Measurements from ENCODE around the gene PRDM16.

Gene PRDM16

DNA sequence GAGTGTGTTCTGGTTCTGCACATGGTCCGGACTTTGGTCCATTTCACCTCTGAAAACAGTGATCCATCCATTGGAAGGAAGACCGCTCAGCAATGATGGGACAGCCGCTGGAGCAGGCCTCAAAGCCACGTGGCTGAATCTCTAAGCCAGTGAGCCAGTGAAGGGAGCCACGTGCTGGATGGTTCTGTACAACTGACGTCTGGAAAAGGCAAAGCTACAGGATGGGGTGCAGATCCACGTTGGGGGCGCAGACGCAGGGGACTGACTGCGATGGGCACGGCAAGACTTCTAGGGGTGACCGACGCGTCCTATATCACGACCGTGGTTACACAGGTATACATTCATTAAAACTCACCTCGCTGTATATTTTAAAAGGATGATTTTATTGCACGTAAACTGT is 375.3 kb downstream of the PRDM16 start:
- DNase-seq = no peak

GRCh38 chr1:3444736-3445135 is 375.7 kb downstream of the PRDM16 start:
- DNase-seq = no peak

GRCh38 chr1:3450202-3450863 is 381.3 kb downstream of the PRDM16 start:
- no peak for DNase-seq

GRCh38 chr1:3450983-3451382 is 382.0 kb downstream of the PRDM16 start:
- no peak for DNase-seq

DNA sequence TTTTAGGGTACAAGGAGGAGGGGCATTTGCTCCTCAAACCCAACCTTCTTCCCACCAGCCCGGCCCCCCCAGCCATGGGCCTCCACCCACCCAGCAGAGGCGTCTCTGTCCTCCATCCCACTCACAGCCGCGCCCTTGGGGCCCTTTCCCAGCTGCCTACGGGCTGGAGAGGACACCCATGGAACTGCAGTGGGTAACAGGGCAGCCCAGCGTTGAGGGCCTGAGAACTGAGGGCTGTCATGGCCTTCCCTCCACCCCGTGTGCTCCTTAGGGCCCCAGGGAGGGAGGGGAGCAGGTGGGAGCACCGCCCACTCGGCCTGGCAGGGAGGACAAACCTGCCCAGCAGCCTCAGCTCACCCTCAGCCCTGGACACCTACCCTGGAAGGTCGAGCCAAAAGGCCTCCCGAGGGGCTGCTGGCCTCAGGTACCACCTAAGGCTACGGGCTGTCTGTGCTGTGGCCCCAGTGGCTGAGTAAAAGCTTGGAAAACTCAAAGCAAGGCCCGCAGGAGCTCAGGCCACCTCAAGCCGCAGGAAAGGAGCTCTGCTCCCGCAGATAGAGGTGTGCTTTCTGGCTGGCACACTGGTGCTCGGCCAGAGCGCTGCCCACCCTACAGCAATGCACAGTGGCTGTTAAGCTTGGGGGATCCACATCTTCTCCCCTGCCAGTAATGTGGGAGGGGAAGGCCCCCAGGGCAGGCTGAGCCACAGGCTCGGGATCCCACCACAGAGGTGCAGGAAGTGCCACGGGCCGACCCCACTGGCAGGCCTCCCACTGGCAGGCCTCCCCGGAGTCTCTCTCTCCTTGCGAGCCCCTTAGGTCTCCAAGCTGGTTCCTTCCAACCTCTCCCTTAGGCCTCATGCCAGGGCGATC is 383.2 kb downstream of the PRDM16 start:
- DNase-seq = no peak

DNA sequence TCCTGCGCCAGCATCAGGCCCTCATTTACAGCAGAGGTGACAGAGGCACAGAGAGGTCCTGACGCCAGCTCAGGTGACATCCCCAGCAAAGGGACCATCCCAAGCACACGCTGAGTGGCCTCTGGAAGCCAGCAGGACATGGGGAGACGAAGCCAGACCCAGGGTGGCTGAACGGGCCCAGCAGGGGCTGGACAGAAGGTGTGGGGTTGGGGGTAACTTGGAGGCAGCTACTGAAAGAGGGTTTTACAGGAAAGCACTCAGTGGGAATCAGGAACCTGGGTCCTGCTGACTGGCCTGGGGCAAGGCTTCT is 383.8 kb downstream of the PRDM16 start:
- DNase-seq = no peak

- DNase-seq = peak; percentile 74
Measured at GRCh38 chr1:3453203-3453761, 384.3 kb downstream of the PRDM16 start.

GRCh38 chr1:3453891-3454810 is 385.1 kb downstream of the PRDM16 start, which contains the start of gene ARHGEF16:
ARHGEF16 (plus strand) TSS chr1:3454665; CDS start chr1:3463085, 8,420 bp downstream.
- DNase-seq = peak; percentile 42

DNA sequence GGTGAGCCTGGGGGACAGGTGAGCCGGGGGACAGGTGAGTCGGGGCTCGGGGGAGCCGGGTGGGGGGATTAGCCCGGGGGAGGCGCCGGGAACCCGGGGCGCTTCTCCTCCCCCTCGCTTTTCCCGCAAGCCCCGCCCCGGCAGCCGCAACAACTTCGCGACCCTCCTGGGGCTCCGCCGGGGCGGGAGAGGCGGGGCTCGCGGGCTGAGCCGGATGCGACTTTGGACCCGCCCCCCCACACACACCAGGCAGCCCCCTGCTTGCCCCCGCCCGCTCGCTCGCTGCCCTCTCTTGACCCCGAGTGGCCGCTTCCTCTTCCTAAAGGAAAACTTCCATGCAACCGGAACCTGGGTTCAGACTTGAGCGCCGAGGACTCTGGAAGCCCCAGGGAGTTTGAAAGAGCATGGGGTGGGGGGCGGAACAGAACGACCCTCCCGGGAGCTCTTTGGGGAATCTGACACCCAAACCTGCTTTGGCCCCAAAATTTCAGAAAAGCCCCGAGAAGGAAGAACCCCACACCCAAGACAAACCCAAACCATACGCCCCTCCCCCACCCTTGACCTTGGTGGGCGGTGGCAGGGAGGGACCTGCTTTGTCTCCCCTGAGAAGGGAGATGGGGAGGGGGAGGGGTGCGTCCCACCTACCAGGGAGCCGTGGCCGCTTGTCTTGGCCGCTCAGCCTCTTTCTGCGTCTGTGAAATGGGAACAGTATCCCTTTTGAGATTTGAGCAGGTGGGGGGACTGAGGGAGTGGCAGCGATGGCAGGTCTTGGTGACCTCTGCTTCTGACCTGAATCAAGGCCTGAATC is 386.0 kb downstream of the PRDM16 start:
- DNase-seq = peak; percentile 20

DNA sequence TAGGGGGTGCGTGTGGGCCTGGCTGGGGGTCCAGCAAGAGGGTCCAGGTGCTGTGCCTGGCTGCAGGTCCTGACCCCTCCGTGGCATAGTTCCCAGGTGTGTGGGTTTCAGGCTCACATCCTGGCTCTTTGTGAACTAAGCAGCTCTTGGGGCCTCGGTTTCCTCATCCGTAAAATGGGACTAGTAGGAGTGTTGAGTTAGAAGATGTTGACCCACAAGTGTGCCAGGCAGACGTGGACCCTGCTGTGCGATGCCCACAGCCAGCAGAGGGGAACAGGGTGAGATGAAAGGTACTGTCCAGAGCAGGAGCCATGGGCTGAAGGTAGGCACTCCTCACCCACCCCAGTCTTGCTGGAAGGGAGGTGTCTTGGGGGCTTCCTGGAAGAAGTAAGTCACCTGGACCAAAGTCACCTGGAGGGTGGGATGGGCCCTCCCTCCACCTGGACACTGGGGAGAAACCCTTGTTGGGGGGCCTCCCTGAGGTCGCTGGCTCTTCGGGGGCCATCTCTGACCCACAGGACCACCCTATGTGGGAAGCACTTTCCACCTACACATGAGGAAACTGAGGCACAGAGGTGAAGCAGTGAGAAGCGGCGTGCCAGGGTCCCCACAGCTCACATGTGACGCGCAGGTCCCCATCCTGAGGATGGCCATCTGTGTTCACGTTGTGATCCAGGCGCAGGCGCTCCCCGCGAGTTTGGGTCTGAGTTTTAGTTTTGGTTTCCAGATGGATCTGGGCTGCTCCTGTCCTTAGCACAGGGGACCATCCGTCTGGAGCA is 386.9 kb downstream of the PRDM16 start:
- no peak for DNase-seq

DNA sequence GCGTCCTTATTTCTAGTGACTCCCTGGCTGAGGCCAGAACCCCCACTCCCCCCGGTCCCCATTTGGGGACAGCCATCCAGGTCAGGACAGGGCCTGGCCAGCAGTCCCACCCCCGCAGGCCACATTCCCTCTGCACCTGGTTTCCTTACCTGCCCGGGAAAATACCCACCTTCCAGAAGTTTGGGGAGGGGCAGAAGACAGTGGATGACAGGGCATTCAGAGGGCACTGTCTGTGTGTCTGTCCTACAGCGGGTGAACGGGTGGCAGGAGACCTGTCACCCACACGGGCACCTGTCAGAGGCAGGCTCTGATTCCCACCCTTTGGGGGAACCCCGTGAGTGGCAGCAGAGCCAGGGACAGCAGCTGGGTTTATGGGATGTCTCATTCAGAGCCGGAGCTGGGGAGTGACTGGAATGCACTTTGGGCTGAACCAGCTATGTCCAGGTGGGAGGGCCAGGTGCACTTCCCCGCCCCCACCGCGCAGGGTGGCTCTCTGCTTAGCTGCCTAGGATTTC is 387.5 kb downstream of the PRDM16 start:
- DNase-seq = no peak

DNA sequence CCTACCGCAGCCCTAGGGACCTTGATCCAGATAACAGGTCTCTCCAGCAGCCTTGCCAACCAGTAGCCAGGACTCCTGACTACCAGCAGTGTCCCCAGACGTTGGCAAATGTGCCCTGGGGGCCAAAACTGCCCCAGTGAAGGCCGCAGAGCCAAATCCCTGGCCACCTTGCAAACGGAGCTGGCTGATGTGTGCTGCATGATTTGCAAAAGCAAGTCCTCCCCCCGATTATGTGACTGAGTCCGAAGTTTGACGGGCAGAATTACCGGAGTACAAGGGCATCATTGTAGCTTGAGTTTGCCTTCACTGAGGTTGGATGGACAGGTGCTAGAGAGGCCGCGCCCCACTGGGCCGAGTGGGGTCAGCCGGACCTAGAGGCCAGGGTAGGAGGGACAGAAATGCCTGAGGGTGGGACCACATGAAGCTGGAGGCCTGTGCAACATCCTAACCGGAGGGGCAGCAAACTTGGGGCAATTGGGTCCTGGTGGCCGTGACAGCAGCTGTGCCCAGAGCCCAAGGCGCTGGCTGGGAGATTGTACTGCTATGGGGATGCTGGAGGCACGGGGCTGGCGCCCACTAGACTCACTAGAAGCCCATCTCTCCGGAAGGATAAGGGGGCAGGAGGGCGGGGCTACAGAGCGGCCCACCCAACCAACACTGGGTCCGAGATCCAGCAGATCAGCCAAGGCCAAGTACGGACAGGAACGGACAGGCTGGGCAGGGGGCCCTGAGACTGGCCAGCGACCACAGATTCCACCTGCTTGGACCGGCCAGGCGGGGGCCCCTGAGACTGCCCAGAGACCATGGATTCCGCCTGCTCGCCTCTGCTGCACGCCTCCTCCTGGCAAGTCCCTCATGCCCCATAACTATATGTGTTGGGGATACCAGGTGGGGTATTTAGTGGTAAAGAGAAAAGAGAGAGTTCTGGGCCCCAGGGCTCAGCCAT is 388.2 kb downstream of the PRDM16 start:
- no peak for DNase-seq

GRCh38 chr1:3457910-3458883 is 389.2 kb downstream of the PRDM16 start:
- DNase-seq = no peak

GRCh38 chr1:3459051-3459908 is 390.3 kb downstream of the PRDM16 start:
- DNase-seq = no peak

- DNase-seq = no peak
Measured at GRCh38 chr1:3459940-3460671, 391.1 kb downstream of the PRDM16 start.

DNA sequence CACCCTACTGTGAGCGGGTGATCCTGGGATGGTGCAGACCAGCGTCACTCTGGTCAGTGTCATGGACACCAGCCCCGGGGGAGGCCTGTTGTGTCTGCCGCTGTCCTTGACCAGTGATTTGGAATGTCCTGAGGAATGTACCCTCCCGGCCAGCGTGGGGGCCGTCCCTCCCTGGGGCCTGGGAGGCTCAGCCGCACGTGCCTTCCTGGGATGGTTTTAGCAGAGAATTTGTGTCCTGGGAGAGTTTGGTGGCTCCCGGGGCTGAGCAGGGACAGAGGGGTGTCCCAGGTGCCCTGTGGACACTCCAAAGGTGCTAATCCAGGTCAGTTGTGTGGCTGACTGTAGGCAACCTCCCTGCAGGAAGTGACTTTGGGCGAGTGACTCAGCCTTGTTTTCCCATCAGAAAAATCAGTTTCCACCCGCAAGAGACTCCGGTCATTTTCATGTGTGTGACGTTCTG is 391.7 kb downstream of the PRDM16 start:
- no peak for DNase-seq

All from CD4-positive, alpha-beta T cell treated with Interleukin-12 subunit alpha and Interleukin-12 subunit beta, for 1 hour (primary cell).